ENCODE data around the gene CDKL5.

The CDKL5 gene

GRCh38 chrX:18537068-18537467 is 111.7 kb downstream of the CDKL5 start:
- Histone ChIP-seq H2AFZ (ENCODE audit: low read length) (no peak overlapping the region), H3K9ac (ENCODE audit: low read depth, low read length, poor library complexity, severe bottlenecking) (no peak overlapping the region), H3K36me3 (ENCODE audit: insufficient read depth, low read length) (no peaks in the 10 kb centered on the region), H3K4me3 (ENCODE audit: low read length, poor library complexity, severe bottlenecking) (no peak overlapping the region), H3K9me2 (replicated peaks; ENCODE audit: low read depth, low read length) (no peaks in the 10 kb centered on the region), H3K9me3 (ENCODE audit: insufficient read depth, low read depth, low read length) (no peaks in the 10 kb centered on the region), H4K20me1 (ENCODE audit: insufficient read depth, low read length, poor library complexity, severe bottlenecking) (no peaks in the 10 kb centered on the region), H3K79me2 (ENCODE audit: insufficient read depth, low read length) (no peaks in the 10 kb centered on the region), H3K4me1 (ENCODE audit: insufficient read depth, low read length, poor library complexity, severe bottlenecking) (no peaks in the 10 kb centered on the region), H3F3A (ENCODE audit: low read depth) (no peaks in the 10 kb centered on the region), H3K4me2 (ENCODE audit: low read depth, low read length, poor library complexity, severe bottlenecking) (no peak overlapping the region), H3K27me3 (ENCODE audit: insufficient read depth, low read length, poor library complexity, severe bottlenecking) (no peaks in the 10 kb centered on the region)
- no peak for TF ChIP-seq EZH2phosphoT487 (IDR thresholded peaks at IDR 0.05; ENCODE audit: borderline replicate concordance)
- TF ChIP-seq, protein P1, sequence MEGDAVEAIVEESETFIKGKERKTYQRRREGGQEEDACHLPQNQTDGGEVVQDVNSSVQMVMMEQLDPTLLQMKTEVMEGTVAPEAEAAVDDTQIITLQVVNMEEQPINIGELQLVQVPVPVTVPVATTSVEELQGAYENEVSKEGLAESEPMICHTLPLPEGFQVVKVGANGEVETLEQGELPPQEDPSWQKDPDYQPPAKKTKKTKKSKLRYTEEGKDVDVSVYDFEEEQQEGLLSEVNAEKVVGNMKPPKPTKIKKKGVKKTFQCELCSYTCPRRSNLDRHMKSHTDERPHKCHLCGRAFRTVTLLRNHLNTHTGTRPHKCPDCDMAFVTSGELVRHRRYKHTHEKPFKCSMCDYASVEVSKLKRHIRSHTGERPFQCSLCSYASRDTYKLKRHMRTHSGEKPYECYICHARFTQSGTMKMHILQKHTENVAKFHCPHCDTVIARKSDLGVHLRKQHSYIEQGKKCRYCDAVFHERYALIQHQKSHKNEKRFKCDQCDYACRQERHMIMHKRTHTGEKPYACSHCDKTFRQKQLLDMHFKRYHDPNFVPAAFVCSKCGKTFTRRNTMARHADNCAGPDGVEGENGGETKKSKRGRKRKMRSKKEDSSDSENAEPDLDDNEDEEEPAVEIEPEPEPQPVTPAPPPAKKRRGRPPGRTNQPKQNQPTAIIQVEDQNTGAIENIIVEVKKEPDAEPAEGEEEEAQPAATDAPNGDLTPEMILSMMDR (conservative IDR thresholded peaks at IDR 0.05; ENCODE audit: low read length), result no peak

- Histone ChIP-seq H3K9ac (ENCODE audit: low read depth, low read length, poor library complexity, severe bottlenecking) (no peak overlapping the region), H3K4me2 (ENCODE audit: low read depth, low read length, poor library complexity, severe bottlenecking) (no peak overlapping the region), H3K4me1 (ENCODE audit: insufficient read depth, low read length, poor library complexity, severe bottlenecking) (no peaks in the 10 kb centered on the region), H3K4me3 (ENCODE audit: low read length, poor library complexity, severe bottlenecking) (no peak overlapping the region), H3K79me2 (ENCODE audit: insufficient read depth, low read length) (no peaks in the 10 kb centered on the region), H3K27me3 (ENCODE audit: insufficient read depth, low read length, poor library complexity, severe bottlenecking) (no peaks in the 10 kb centered on the region), H4K20me1 (ENCODE audit: insufficient read depth, low read length, poor library complexity, severe bottlenecking) (no peaks in the 10 kb centered on the region), H2AFZ (ENCODE audit: low read length) (no peak overlapping the region), H3K36me3 (ENCODE audit: insufficient read depth, low read length) (no peaks in the 10 kb centered on the region), H3K9me3 (ENCODE audit: insufficient read depth, low read depth, low read length) (no peaks in the 10 kb centered on the region), H3F3A (ENCODE audit: low read depth) (no peaks in the 10 kb centered on the region), H3K9me2 (replicated peaks; ENCODE audit: low read depth, low read length) (no peaks in the 10 kb centered on the region)
- TF ChIP-seq, protein P1 (conservative IDR thresholded peaks at IDR 0.05; ENCODE audit: low read length), result no peak
- TF ChIP-seq EZH2phosphoT487 (IDR thresholded peaks at IDR 0.05; ENCODE audit: borderline replicate concordance), result no peak
These were observed 112.1 kb downstream of the CDKL5 start for GRCh38 chrX:18537524-18537923.

DNA sequence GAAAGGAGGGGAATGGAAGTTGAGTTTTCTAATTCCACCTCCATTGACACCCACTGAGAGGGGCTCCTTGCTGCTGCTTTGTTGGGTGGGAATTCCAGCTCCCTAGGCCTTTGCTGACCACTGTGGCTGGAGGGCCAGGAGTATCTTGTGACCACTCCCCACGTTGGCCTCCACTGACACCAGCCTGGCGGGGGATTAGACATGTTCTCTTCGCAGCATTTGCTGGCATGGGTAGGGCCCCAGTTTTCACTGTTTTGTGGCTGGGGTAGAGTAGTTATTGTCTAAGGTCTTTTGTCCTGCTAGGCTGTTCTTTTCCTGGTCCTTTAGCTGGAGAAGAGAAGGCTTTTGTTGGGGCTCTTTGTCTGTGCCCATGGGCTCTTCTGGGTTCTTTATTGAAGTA is 116.7 kb downstream of the CDKL5 start:
- no peaks in the 10 kb centered on the region for H3K9me3 ChIP-seq (ENCODE audit: insufficient read depth, low read depth, low read length)
- no peaks in the 10 kb centered on the region for H3K79me2 ChIP-seq (ENCODE audit: insufficient read depth, low read length)
- no peaks in the 10 kb centered on the region for H3K9me2 ChIP-seq (replicated peaks; ENCODE audit: low read depth, low read length)
- H2AFZ ChIP-seq (ENCODE audit: low read length), result no peak overlapping the region
- no peaks in the 10 kb centered on the region for H3K4me1 ChIP-seq (ENCODE audit: insufficient read depth, low read length, poor library complexity, severe bottlenecking)
- no peaks in the 10 kb centered on the region for H3K27me3 ChIP-seq (ENCODE audit: insufficient read depth, low read length, poor library complexity, severe bottlenecking)
- H3K9ac ChIP-seq (ENCODE audit: low read depth, low read length, poor library complexity, severe bottlenecking), result no peak overlapping the region
- no peaks in the 10 kb centered on the region for H4K20me1 ChIP-seq (ENCODE audit: insufficient read depth, low read length, poor library complexity, severe bottlenecking)
- H3K4me3 ChIP-seq (ENCODE audit: low read length, poor library complexity, severe bottlenecking), result no peak overlapping the region
- H3K4me2 ChIP-seq (ENCODE audit: low read depth, low read length, poor library complexity, severe bottlenecking), result no peak overlapping the region
- TF ChIP-seq, protein P1 (conservative IDR thresholded peaks at IDR 0.05; ENCODE audit: low read length), result no peak
- no peak for TF ChIP-seq EZH2phosphoT487 (IDR thresholded peaks at IDR 0.05; ENCODE audit: borderline replicate concordance)
- no peaks in the 10 kb centered on the region for H3K36me3 ChIP-seq (ENCODE audit: insufficient read depth, low read length)
- no peaks in the 10 kb centered on the region for H3F3A ChIP-seq (ENCODE audit: low read depth)
